NT2/D1 (cell line): ENCODE data around the gene TNS1.

Experiments
- SUZ12 ChIP-seq: IDR thresholded peaks from 2 replicates; pipeline ENCODE4 v1.6.1; 2011; ENCODE audit not compliant: insufficient read length, insufficient read depth; ENCODE audit errors: extremely low read depth
- YY1 ChIP-seq: IDR thresholded peaks from 2 replicates; pipeline ENCODE4 v1.6.1; 2011; ENCODE audit not compliant: insufficient read length, insufficient read depth

GRCh38 chr2:217812170-217812569, 190.6 kb downstream of the TNS1 start:
- TF ChIP-seq YY1 (no peak), SUZ12 (no peak)
